Measurements from ENCODE around the gene OR10AD1.

GRCh38 chr12:48163150-48163747, 39.8 kb downstream of the OR10AD1 start:
- TF ChIP-seq POLR2A (IDR thresholded peaks at IDR 0.05) (no peak), CTCF (IDR thresholded peaks at IDR 0.05) (no peak)

All from testis (tissue), 2 donors.